22Rv1 (cell line): Measurements from ENCODE around the gene DNAJC4.

ENCODE experiments used
- H3K27ac ChIP-seq: fragments of 450-650 bp; 2 replicates; pipeline ENCODE4 v1.5.1; 2017
- ZFX ChIP-seq: fragments of 450-650 bp; IDR thresholded peaks from 2 replicates; pipeline ENCODE4 v1.6.1; 2017; ENCODE audit warnings: antibody characterized with exemption, borderline replicate concordance
- TF ChIP-seq, protein P1 (sequence below): fragments of 450-650 bp; IDR thresholded peaks from 2 replicates; pipeline ENCODE4 v1.5.1; 2017; ENCODE audit warnings: mild to moderate bottlenecking

The DNAJC4 gene

DNA sequence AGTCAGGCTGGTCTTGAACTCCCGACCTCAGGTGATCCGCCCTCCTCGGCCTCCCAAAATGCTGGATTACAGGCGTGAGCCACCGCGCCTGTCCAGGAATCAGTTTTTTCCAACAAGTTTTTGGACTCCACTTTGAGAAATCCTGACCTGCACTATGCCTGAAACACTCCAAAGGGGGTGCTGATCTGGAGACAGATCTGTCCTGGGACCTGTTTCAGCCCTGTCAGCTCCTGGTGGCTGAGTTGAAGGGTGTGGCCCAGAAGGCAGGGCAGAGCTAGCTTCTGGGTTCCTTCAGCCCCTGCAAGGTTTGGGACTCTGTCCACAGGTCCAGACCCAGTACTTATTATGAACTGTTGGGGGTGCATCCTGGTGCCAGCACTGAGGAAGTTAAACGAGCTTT is 1.2 kb downstream of the DNAJC4 start:
- H3K27ac ChIP-seq = no peak overlapping the region
- TF ChIP-seq ZFX = no peak
- TF ChIP-seq, protein P1, sequence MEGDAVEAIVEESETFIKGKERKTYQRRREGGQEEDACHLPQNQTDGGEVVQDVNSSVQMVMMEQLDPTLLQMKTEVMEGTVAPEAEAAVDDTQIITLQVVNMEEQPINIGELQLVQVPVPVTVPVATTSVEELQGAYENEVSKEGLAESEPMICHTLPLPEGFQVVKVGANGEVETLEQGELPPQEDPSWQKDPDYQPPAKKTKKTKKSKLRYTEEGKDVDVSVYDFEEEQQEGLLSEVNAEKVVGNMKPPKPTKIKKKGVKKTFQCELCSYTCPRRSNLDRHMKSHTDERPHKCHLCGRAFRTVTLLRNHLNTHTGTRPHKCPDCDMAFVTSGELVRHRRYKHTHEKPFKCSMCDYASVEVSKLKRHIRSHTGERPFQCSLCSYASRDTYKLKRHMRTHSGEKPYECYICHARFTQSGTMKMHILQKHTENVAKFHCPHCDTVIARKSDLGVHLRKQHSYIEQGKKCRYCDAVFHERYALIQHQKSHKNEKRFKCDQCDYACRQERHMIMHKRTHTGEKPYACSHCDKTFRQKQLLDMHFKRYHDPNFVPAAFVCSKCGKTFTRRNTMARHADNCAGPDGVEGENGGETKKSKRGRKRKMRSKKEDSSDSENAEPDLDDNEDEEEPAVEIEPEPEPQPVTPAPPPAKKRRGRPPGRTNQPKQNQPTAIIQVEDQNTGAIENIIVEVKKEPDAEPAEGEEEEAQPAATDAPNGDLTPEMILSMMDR = no peak

DNA sequence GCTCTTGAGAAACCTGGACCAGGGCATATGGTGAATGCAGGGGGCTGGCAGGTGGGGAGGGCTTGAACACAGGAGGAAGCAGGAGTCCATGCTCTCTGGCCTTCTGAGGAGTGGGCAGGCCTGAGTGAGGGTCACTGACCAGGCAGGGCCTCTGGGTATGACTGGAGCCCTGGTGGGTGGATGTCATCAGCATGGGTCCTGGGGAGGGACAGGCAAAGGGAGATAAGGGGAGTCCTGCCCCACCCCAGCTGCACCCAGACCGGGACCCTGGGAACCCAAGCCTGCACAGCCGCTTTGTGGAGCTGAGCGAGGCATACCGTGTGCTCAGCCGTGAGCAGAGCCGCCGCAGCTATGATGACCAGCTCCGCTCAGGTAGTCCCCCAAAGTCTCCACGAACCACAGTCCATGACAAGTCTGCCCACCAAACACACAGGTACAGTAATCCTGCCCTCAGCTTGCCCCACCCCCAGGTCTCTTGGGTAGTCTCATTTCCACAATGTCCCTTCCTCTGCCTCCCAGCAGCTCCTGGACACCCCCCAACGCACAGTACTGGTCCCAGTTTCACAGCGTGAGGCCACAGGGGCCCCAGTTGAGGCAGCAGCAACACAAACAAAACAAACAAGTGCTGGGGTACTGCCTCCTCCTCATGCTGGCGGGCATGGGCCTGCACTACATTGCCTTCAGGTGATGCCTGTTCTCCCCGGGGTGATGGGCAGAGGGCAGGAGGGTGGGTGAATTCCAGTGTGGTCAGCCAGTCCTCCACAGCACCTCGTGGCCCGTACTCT is 2.0 kb downstream of the DNAJC4 start:
- TF ChIP-seq ZFX = no peak
- TF ChIP-seq, protein P1 = no peak
- no peak overlapping the region for H3K27ac ChIP-seq

DNA sequence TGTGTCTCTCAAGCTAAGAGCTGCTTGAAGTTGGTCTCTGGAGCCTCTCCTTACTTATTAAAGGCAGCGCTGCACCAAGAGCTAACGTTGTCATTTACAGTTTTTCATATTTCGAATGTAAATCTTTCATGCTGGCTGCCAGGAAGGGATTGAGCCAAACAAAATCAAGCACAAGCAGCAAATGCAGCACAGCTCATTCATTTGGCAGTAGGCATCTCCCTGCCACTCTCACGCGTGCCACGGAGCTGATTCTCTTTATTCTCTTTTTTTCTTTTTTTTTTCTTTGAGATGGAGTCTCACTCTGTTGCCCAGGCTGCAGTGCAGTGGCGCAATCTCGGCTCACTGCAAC is 2.6 kb downstream of the DNAJC4 start:
- H3K27ac ChIP-seq = no peak overlapping the region

DNA sequence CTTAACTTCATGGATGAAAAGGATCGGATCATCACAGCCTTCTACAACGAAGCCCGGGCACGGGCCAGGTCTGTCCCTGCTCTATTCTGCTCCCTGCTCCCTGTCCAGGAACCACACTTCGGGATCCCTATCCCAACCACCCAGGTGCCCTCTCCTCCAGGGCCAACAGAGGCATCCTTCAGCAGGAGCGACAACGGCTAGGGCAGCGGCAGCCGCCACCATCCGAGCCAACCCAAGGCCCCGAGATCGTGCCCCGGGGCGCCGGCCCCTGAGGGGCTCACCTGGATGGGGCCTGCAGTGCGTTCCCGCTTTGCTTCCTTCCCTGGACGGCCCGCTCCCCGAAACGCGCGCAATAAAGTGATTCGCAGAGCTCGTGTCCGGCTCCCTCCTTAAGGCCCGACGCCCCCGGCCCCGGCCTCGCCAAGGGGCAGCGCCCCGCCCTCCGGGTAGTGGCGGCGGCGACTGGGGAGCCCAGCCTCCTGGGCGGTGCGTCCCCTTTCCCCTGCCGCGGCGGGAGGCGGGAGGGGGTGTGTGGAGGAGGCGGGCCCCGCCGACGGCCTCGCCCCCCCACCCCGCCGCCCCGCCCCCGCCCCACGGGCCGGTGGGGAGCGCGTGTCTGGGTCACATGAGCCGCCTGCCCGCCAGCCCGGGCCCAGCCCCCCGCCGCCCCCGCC is 3.7 kb downstream of the DNAJC4 start, which contains the start of gene VEGFB:
TSS of gene VEGFB (plus strand) at position 672 of the 674 bp plus-strand sequence. CDS start 250 bp downstream, outside the sequence.
- peak within 1 kb of the TSS; percentile 53 for H3K27ac ChIP-seq
- TF ChIP-seq ZFX = no peak
- TF ChIP-seq, protein P1 = no peak

More for the DNA sequence above, 2.6 kb downstream of the DNAJC4 start:
- TF ChIP-seq, protein P1 = no peak
- TF ChIP-seq ZFX = no peak

DNA sequence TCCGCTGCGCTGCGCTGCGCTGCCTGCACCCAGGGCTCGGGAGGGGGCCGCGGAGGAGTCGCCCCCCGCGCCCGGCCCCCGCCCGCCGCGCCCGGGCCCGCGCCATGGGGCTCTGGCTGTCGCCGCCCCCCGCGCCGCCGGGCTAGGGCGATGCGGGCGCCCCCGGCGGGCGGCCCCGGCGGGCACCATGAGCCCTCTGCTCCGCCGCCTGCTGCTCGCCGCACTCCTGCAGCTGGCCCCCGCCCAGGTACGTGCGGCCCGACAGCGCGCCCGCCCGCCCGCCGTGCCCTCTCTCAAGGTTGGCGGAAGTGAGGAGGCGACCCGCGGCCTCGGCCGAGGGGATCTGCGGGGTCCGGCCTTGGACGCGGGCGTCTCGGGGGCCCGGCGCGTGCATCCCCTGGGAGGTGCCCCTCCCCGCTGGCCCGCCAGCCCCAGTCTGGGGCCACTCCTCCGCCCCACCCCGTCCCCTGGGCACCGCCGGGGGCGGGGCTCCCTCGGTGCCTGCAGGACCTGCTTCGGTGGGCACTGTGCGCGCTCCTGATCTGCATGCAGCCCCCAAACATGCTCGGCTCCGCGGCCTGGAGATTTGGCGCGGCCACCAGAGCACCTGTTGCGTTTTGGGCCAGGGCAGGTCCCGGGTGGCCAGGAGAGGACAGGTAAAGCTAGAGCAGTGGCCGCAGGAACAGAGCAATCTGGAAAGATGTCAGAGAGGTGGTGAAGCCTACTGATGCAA is 4.5 kb downstream of the DNAJC4 start:
- peak overlapping the region; percentile 53 for H3K27ac ChIP-seq
- TF ChIP-seq, protein P1 = peak; percentile 27
- TF ChIP-seq ZFX = no peak

DNA sequence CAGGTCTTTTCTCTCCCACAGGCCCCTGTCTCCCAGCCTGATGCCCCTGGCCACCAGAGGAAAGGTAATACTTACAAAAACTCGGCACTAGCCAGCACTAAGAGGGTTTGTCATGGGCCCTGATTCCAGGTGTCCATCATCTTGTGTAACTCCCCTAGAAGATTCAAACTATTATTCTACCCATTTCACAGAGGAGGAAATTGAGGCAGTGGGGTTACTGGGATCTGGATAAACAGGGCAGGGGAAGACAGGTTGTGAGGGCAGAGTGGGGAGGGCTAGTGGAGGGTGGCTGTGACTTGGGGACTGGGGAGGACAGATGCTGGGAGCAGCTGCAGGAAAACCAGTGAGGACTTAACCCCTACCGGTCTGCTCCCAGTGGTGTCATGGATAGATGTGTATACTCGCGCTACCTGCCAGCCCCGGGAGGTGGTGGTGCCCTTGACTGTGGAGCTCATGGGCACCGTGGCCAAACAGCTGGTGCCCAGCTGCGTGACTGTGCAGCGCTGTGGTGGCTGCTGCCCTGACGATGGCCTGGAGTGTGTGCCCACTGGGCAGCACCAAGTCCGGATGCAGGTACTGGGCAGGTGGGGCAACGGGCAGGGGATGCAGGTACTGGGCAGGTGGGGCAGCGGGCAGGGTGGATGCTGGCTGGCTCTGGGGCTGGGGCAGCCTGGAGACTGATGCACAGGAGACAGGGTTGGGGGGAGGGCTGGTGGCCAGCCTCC is 5.3 kb downstream of the DNAJC4 start:
- peak overlapping the region; percentile 53 for H3K27ac ChIP-seq

More for the DNA sequence above, 5.3 kb downstream of the DNAJC4 start:
- TF ChIP-seq ZFX = no peak
- TF ChIP-seq, protein P1 = no peak
